Cardiac muscle cell (in vitro differentiated cells and primary cell): ENCODE results near the gene CHST12. TPM values are rescaled to one million over a fixed set of nuclear protein-coding genes. Genes with fewer than 3 reads are reported as not detected.

Source experiments
- DNase-seq, 2 donors: peaks; one replicate each; pipeline versions ENCODE4 v3.0.0 to v3.0.0-alpha.2; 2010 to 2017; ENCODE audit warnings: low read depth in 1 of 2, low spot score in 1 of 2
- H3K27ac ChIP-seq: fragments of 200-600 bp; sonication (generic); 2 replicates; pipeline ENCODE4 v1.5.1; 2016
- H3K27me3 ChIP-seq: fragments of 200-600 bp; sonication (generic); 2 replicates; pipeline ENCODE4 v1.6.0; 2016; ENCODE audit warnings: control low read depth
- H3K36me3 ChIP-seq: fragments of 200-600 bp; sonication (generic); 2 replicates; pipeline ENCODE4 v1.5.1; 2016; ENCODE audit warnings: control low read depth
- H3K4me1 ChIP-seq: fragments of 200-600 bp; sonication (generic); 2 replicates; pipeline ENCODE4 v1.8.1; 2017; ENCODE audit warnings: low read depth, mild to moderate bottlenecking, mixed run types
- H3K4me3 ChIP-seq: fragments of 200-600 bp; sonication (generic); 2 replicates; pipeline ENCODE4 v1.5.1; 2016; ENCODE audit warnings: mild to moderate bottlenecking
- H3K9me3 ChIP-seq: fragments of 200-600 bp; sonication (generic); 2 replicates; pipeline ENCODE4 v1.5.1; 2017; ENCODE audit warnings: low read depth, mild to moderate bottlenecking, control low read depth
- polyA plus RNA-seq: library from polyadenylated mRNA; unstranded; fragments of >200 nt; fragmentation: Nextera tagmentation; extraction: Ambion mirVana; gene quantifications from 2 replicates; pipeline ENCODE4 v1.2.1, GENCODE V29; 2016
- total RNA-seq: library from RNA; depleted of rRNA; stranded (reverse); fragments of >200 nt; gene quantifications from 2 replicates; pipeline ENCODE4 v1.2.3, GENCODE V29; 2016
- TF ChIP-seq, protein P1 (sequence below): IDR thresholded peaks from 2 replicates; pipeline ENCODE4 v1.5.1; 2012; ENCODE audit warnings: low read depth, mild to moderate bottlenecking, low read length

The CHST12 gene
- total and polyA plus RNA-seq, 2 experiments from 2014 or later = 25.6 to 26.8 TPM

- Histone ChIP-seq H3K9me3 (no peaks in the 10 kb centered on the region), H3K4me1 (peaks cover 7% of the 10 kb centered on the region), H3K4me3 (no peak overlapping the region), H3K27me3 (no peaks in the 10 kb centered on the region), H3K36me3 (no peaks in the 10 kb centered on the region), H3K27ac (no peak overlapping the region)
- TF ChIP-seq, protein P1, sequence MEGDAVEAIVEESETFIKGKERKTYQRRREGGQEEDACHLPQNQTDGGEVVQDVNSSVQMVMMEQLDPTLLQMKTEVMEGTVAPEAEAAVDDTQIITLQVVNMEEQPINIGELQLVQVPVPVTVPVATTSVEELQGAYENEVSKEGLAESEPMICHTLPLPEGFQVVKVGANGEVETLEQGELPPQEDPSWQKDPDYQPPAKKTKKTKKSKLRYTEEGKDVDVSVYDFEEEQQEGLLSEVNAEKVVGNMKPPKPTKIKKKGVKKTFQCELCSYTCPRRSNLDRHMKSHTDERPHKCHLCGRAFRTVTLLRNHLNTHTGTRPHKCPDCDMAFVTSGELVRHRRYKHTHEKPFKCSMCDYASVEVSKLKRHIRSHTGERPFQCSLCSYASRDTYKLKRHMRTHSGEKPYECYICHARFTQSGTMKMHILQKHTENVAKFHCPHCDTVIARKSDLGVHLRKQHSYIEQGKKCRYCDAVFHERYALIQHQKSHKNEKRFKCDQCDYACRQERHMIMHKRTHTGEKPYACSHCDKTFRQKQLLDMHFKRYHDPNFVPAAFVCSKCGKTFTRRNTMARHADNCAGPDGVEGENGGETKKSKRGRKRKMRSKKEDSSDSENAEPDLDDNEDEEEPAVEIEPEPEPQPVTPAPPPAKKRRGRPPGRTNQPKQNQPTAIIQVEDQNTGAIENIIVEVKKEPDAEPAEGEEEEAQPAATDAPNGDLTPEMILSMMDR = no peak
- DNase-seq = no peak
Observed at GRCh38 chr7:2409745-2410414, 6.5 kb downstream of the CHST12 start.

DNA sequence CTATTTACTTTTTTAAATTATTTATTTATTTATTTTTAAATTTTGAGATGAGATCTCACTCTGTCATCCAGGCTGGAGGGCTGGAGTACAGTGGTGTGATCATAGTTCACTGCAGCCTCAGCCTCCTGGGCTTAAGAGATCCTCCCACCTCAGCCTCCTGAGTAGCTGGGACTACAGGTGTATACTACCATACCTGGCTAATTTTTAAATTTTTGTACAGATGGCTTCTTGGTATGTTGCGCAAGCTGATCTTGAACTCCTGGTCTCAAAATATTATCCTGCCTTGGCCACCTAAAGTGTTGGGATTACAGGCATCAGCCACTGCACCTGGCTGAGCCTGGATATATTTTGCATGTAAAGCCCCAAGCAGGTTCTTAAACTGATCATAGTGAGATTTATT, 7.6 kb downstream of the CHST12 start:
- Histone ChIP-seq H3K4me1 (peaks cover 7% of the 10 kb centered on the region), H3K27ac (no peak overlapping the region), H3K4me3 (no peak overlapping the region), H3K9me3 (no peaks in the 10 kb centered on the region), H3K36me3 (no peaks in the 10 kb centered on the region), H3K27me3 (no peaks in the 10 kb centered on the region)
- TF ChIP-seq, protein P1 = no peak
- DNase-seq = no peak

- Histone ChIP-seq H3K4me1 (peaks cover 7% of the 10 kb centered on the region), H3K36me3 (no peaks in the 10 kb centered on the region), H3K27ac (no peak overlapping the region), H3K27me3 (no peaks in the 10 kb centered on the region), H3K4me3 (no peak overlapping the region), H3K9me3 (no peaks in the 10 kb centered on the region)
- TF ChIP-seq, protein P1 = no peak
- DNase-seq = no peak
Observed at GRCh38 chr7:2411815-2412586, 8.6 kb downstream of the CHST12 start.

DNA sequence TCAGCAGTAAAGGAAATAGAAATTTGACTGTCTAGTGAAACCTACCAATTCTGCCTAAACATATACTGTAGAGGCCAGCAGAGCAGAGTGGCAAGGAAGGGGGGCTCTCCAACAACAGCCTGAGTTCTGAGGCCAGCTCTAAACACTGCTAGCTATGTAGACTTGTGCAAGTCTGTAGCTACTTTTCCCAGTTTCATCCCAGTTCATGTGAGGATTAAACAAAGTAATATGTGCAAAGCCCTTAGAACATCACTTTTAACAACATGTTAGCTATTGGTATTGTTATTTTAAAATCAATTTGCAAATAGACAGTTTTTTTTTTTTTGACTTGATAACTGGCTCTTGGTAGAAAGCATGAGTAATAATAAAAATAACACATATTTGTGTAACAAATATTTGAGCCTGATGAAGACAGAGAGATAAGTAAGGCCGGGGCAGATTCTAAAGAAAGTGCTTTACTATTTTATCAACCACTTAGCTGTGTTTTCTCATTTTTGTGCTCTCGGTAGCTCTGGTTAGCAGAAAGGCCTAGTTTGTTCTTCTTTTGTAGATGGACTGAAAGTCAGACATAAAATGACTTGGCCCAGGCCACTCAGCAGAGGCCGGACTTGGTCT, 9.3 kb downstream of the CHST12 start:
- TF ChIP-seq, protein P1 = no peak
- no peak overlapping the region for H3K27ac ChIP-seq

DNA sequence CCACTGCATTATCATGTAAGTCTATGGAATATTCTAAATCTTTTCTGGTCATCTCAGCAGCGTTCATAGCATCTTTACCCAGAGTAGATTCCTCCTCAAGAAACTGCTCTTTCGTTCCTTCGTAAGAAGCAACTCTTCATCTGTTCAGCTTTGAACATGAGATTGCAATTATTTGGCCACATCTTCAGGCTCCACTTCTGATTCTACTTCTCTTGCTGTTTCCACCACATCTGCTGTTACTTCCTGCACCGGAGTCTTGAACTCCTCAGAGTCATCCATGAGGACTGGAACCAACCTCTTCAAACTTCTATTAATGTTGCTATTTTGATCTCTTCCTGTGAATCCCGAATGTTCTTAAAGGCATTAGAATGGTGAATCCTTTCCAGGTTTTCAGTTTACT, 12.7 kb downstream of the CHST12 start:
- Histone ChIP-seq H3K4me3 (no peak overlapping the region), H3K9me3 (no peaks in the 10 kb centered on the region), H3K27me3 (no peaks in the 10 kb centered on the region), H3K27ac (no peak overlapping the region), H3K4me1 (no peaks in the 10 kb centered on the region), H3K36me3 (no peaks in the 10 kb centered on the region)
- DNase-seq = no peak
- TF ChIP-seq, protein P1 = no peak

More for the DNA sequence above, 9.3 kb downstream of the CHST12 start:
- H3K4me3 ChIP-seq = no peak overlapping the region
- no peak for DNase-seq
- no peaks in the 10 kb centered on the region for H3K9me3 ChIP-seq
- H3K27me3 ChIP-seq = no peaks in the 10 kb centered on the region
- H3K36me3 ChIP-seq = no peaks in the 10 kb centered on the region
- peaks cover 7% of the 10 kb centered on the region for H3K4me1 ChIP-seq
